Rectal smooth muscle tissue (tissue), 1 donor: ENCODE data around the gene TTC7B.

Experiments used
- H3K27ac ChIP-seq: one replicate; pipeline ENCODE4 v1.7.0; 2013; ENCODE audit warnings: low read depth, low read length, inconsistent platforms
- H3K27me3 ChIP-seq: one replicate; pipeline ENCODE4 v1.7.0; 2013; ENCODE audit warnings: low read length; ENCODE audit not compliant: control insufficient read depth, insufficient read depth
- H3K36me3 ChIP-seq: one replicate; pipeline ENCODE4 v1.7.0; 2013; ENCODE audit warnings: low read length; ENCODE audit not compliant: control insufficient read depth, insufficient read depth
- H3K4me1 ChIP-seq: one replicate; pipeline ENCODE4 v1.7.0; 2013; ENCODE audit warnings: low read length; ENCODE audit not compliant: control insufficient read depth, insufficient read depth
- H3K4me3 ChIP-seq: one replicate; pipeline ENCODE4 v1.7.0; 2013; ENCODE audit warnings: low read length
- H3K9ac ChIP-seq: one replicate; pipeline ENCODE4 v1.7.0; 2013; ENCODE audit warnings: low read length

Gene TTC7B

DNA sequence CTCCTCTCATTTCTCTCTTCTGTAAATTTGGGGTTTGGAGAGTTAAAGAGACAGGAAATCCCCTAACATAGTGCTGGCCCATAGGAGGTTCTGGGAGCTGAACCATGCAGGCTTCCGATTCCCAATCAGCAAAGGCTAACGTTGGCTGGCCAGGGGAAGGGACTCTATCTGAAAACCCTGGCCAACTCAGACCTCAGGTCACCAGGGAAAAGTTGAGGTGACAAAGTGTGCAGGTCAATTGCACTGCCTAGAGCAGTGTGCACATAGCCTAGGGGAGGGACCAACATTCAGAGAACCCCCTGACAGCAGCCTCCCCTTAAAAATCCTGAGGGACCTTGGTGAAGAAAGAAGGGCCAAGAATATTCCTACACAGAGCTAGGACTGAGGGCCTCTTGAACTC, 38.9 kb downstream of the TTC7B start:
- Histone ChIP-seq H3K4me1 (no peaks in the 10 kb centered on the region), H3K4me3 (no peak overlapping the region), H3K27me3 (no peaks in the 10 kb centered on the region), H3K27ac (no peak overlapping the region), H3K36me3 (peaks cover 3% of the 10 kb centered on the region), H3K9ac (no peak overlapping the region)

DNA sequence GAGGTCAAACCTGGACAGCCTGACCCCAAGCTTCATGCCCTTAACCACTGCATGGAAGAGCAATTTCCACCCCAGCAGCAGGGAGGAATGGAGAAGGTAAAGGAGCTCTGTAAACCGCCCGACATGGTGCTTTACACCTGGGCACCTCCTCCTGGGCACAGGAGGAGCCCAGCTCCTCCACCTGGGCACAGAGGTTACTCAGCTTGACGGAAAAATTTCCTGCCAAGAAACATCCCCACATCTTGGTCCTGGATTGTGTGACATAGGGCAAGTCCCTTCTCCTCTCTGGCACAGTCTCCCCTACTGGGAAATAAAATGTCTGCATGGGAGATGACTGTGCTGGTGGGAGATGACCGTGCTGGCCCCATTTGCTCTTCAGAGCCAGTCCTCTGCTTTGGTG, 40.8 kb downstream of the TTC7B start:
- Histone ChIP-seq H3K27me3 (no peaks in the 10 kb centered on the region), H3K9ac (no peak overlapping the region), H3K27ac (no peak overlapping the region), H3K36me3 (peaks cover 3% of the 10 kb centered on the region), H3K4me1 (no peaks in the 10 kb centered on the region), H3K4me3 (no peak overlapping the region)

- Histone ChIP-seq H3K27me3 (no peaks in the 10 kb centered on the region), H3K27ac (no peak overlapping the region), H3K4me1 (no peaks in the 10 kb centered on the region), H3K9ac (no peak overlapping the region), H3K4me3 (no peak overlapping the region), H3K36me3 (peaks cover 6% of the 10 kb centered on the region)
Measured at GRCh38 chr14:90774316-90774715, 41.9 kb downstream of the TTC7B start.

- H3K27ac ChIP-seq: no peak overlapping the region
- H3K36me3 ChIP-seq: peaks cover 6% of the 10 kb centered on the region
- no peak overlapping the region for H3K4me3 ChIP-seq
- no peak overlapping the region for H3K9ac ChIP-seq
- no peaks in the 10 kb centered on the region for H3K27me3 ChIP-seq
- H3K4me1 ChIP-seq: no peaks in the 10 kb centered on the region
Measured at GRCh38 chr14:90773705-90774104, 42.5 kb downstream of the TTC7B start.

DNA sequence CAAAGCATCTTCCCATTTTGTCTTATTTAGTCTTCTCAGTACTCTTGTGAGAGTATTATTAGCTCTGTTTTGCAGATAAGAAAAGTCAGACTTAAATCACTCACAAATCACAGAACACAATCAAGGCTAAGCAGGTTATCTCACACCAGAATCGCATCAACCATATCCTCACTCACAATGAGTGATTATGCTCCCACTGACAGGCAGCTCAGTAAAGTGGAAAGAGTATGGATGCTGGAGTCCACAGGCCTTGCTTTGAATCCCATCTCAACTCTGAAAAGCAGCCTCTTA, 43.1 kb downstream of the TTC7B start:
- Histone ChIP-seq H3K27me3 (no peaks in the 10 kb centered on the region), H3K4me3 (no peak overlapping the region), H3K36me3 (peaks cover 7% of the 10 kb centered on the region), H3K9ac (no peak overlapping the region), H3K27ac (no peak overlapping the region), H3K4me1 (no peaks in the 10 kb centered on the region)

GRCh38 chr14:90767899-90768298, 48.3 kb downstream of the TTC7B start:
- H3K4me3 ChIP-seq: no peak overlapping the region
- H3K9ac ChIP-seq: no peak overlapping the region
- no peaks in the 10 kb centered on the region for H3K27me3 ChIP-seq
- H3K27ac ChIP-seq: no peak overlapping the region
- no peaks in the 10 kb centered on the region for H3K4me1 ChIP-seq
- H3K36me3 ChIP-seq: peaks cover 6% of the 10 kb centered on the region

DNA sequence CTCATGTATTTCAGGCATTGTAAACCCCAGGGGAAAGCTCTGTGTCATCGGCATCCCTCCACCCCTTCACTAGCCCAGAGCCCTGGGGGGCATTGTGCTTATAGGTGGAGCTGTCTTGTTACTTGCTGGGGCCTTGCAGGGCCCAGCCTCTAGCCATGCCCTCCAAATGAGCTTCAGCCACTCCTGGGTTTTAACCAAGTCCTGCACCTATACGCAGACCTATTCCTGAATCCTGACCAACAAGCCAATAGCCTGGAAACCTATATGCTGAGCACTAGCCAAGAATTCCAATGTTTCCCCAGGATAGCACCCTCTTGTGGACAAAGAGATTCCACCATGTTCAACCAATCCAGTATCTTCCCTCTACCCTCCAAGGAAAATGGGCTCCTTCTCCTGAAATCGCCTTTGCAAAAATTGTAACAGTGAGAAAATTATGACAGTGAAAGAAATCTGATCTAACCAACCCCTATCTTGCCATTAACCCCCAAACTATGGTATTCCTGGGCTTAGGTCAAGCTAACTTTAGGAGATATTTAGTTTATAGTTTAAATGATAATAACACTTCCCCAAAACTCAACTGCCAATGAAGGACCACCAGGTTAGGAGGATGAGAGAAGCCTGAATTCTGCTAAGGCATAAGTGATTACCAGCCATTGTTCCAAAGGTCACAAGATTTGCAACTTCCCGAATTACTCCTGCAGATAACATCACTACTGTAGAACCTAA, 55.5 kb downstream of the TTC7B start:
- Histone ChIP-seq H3K9ac (no peak overlapping the region), H3K4me1 (peaks cover 22% of the 10 kb centered on the region), H3K36me3 (no peaks in the 10 kb centered on the region), H3K4me3 (no peak overlapping the region), H3K27ac (no peak overlapping the region), H3K27me3 (no peaks in the 10 kb centered on the region)

GRCh38 chr14:90760078-90760444, 56.2 kb downstream of the TTC7B start:
- no peak overlapping the region for H3K4me3 ChIP-seq
- H3K27me3 ChIP-seq: no peaks in the 10 kb centered on the region
- no peaks in the 10 kb centered on the region for H3K36me3 ChIP-seq
- H3K4me1 ChIP-seq: peaks cover 22% of the 10 kb centered on the region
- no peak overlapping the region for H3K9ac ChIP-seq
- H3K27ac ChIP-seq: peak overlapping the region; percentile 91

- Histone ChIP-seq H3K4me1 (peaks cover 22% of the 10 kb centered on the region), H3K27me3 (no peaks in the 10 kb centered on the region), H3K4me3 (no peak overlapping the region), H3K27ac (peak overlapping the region; percentile 91), H3K36me3 (no peaks in the 10 kb centered on the region), H3K9ac (peak overlapping the region; percentile 8)
Measured at GRCh38 chr14:90759370-90760077, 56.7 kb downstream of the TTC7B start.

- no peaks in the 10 kb centered on the region for H3K36me3 ChIP-seq
- H3K9ac ChIP-seq: peak overlapping the region; percentile 81
- H3K4me1 ChIP-seq: peaks cover 22% of the 10 kb centered on the region
- H3K27me3 ChIP-seq: no peaks in the 10 kb centered on the region
- H3K27ac ChIP-seq: peak overlapping the region; percentile 91
- peak overlapping the region; percentile 65 for H3K4me3 ChIP-seq
Measured at GRCh38 chr14:90758959-90759358, 57.3 kb downstream of the TTC7B start.

DNA sequence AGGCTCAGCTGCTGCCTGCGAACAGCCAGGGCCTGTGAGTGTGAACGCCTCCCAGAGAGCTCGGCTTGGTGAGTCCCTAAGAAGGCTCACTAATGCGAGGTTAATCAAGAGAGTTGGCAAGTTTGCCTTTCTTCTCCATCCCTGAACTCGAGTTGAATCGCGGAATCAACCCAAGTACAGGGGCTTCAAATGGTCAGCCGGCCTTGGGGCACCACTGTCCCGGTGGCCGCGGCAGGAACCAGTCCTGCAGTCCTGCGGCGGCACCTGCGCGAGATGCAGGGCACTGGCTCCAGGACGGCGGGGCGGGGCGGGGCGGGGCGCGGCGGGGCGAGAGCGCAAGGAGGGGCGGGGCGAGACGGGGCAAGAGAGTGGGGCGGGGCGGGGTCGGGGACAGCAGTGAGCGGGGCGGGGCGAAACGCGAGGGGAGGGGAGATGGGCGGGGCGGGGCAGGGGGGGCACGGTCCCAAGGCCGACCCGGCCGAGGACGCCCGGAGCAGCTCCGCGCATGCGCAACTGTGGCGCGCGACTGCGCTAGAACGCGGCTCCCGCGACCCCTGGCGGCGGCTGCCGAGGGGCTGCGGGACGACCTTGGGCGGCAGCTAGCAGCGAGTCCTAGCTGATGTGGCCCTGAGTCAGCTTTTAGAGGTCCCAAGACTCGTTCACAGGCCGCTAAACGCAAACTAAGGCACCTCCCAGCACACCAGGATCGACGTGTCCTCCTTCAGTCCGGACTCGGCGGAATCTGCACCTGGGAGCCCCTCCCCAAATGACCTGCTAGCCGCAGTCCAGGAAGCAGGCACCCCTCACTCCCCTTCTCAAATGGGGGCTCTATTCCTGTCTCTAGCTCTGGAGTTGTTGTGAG, 58.0 kb downstream of the TTC7B start:
- peak overlapping the region; percentile 91 for H3K27ac ChIP-seq
- H3K4me1 ChIP-seq: peaks cover 22% of the 10 kb centered on the region
- H3K9ac ChIP-seq: peak overlapping the region; percentile 81

GRCh38 chr14:90757452-90757851, 58.8 kb downstream of the TTC7B start:
- Histone ChIP-seq H3K4me3 (peak overlapping the region; percentile 62), H3K36me3 (no peaks in the 10 kb centered on the region), H3K4me1 (peaks cover 22% of the 10 kb centered on the region), H3K27ac (peak overlapping the region; percentile 76), H3K27me3 (no peaks in the 10 kb centered on the region), H3K9ac (no peak overlapping the region)

More for the DNA sequence above, 58.0 kb downstream of the TTC7B start:
- Histone ChIP-seq H3K36me3 (no peaks in the 10 kb centered on the region), H3K4me3 (peak overlapping the region; percentile 65), H3K27me3 (no peaks in the 10 kb centered on the region)
